Activated T-cell treated with anti-CD3 and anti-CD28 coated beads, Interleukin-2, amount 50 U/mL, for 48 hours (primary cell): ENCODE measurements around the gene CCND2.

Source experiments
- DNase-seq, 2 experiments: peaks; one replicate each; pipeline ENCODE4 v3.0.0-alpha.2; 2020

The CCND2 gene

DNA sequence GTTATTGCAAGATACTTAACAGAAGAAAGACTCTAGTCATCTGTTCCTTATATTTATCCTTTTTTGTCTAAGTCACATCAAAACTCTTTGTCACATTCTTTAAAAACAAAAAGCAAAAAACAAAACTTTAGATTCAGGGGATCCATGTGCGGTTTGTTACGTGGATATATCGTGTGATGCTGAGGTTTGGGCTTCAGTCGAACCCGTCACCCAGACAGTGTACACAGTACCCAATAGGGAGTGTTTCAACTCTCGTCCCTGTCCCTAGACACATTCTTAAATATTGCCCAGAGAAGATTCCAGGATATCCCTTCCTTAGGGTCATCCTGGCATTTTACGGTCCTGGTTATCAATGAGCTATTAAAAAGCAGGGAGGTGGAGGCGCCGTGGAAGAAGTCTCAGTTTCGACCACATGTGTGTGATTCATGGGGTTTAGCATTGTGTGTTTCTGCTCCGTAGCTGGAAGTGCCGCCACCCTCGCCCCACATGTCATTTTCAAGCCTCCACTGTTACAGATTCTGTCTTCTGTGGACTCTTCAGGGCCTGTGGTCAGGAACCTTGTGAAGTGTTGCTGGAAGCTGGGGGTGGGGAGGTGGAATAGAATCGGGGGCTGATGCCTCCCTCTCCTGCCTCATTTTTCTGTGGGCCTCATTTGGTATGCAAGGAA, 19.9 kb downstream of the CCND2 start:
- DNase-seq: peak; percentile 67 to 73

DNA sequence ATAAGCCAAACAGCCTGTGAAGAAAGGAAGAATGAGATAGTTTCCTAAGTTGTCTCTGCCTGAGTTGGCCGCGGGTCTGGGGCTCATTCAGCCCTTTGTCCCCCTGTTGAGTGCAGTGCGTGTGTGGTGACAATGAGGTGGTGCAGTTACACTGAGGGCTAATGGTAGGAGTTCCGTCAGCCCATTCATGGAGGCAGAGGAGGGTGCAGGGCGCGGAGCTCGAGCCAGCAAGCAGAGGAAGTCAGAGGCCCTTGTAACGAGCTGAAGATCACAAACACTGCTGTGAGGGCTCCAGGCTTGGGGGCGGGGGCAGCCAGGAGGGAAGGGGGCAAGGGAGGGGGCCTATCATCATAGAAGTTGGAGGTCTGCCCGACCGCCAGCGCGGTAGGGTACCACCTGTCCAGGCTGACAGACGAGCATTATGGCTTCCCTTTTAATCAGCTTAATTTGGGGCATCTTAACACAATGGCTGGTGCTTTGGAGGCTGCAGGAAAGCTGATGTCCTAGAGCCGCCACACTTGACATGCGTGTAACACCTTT, 20.5 kb downstream of the CCND2 start:
- no peak for DNase-seq

DNA sequence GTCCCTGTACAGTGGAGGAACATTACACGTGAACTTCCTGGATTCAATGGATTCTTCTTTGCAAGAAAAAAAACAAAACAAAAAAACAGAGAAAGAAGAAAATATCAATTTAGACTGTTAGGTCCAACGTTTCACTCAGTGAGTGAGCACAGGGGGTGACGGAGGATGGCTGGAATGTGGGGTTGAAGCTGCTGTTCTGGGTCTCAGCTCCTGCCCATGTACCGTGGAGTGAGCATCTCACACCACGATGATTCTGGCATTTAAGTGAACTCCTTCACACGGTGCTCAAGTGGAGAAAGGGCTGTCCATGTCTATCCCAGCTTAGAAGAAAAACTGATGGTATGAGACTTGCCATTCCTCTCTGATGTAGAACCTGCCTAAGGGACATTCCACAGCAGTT, 23.2 kb downstream of the CCND2 start:
- DNase-seq: no peak

DNA sequence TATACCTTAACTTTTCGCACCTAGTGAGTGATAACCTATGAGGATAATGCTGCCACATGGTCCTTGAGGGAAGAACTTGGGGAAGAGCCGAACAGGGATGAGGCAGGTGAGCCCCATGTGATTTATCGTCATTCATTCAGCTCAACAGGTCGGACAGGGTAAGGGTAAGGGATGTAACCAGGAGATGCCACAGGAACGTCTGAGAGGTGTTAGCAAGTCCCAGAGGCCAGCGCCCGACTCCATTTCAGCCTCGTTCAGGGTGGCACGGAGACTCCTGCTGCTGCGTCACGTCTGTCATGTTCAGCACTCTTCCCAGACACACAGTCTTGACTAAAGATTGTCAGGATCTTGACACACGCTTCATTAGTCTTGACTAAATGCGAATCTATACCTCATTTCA, 24.1 kb downstream of the CCND2 start:
- DNase-seq: no peak

DNA sequence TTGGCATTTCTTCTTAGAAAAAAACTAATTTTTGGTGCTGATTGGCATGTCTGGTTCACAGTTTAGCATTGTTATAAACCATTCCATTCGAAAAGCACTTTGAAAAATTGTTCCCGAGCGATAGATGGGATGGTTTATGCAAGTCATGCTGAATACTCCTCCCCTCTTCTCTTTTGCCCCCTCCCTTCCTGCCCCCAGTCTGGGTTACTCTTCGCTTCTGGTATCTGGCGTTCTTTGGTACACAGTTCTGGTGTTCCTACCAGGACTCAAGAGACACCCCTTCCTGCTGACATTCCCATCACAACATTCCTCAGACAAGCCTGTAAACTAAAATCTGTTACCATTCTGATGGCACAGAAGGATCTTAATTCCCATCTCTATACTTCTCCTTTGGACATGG, 27.3 kb downstream of the CCND2 start:
- no peak for DNase-seq

DNA sequence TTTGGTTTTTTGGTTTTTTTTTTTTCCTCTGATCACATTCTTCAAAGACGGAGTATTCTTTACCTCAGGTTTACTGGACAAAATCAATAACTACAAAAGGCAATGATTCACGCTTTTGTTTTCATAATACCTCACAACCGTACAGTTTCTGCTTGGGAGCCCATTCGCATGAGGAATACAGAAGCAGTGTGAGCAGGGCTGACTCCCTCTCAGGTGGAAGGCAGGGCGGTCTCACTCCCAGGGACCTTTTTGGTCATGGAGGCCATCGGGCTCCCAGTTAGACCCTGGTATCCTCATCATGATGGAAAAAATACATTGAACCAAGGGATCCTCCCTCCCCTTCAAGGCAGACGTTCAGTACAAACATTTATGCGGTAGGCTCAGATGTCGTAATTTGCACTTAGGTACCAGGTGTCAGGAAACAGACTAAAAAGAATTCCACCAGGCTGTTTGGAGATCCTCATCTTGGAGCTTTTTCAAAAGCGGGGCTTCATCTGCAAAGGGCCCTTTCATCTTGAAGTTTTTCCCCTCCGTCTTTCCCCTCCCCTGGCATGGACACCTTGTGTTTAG, 28.5 kb downstream of the CCND2 start:
- no peak for DNase-seq

DNA sequence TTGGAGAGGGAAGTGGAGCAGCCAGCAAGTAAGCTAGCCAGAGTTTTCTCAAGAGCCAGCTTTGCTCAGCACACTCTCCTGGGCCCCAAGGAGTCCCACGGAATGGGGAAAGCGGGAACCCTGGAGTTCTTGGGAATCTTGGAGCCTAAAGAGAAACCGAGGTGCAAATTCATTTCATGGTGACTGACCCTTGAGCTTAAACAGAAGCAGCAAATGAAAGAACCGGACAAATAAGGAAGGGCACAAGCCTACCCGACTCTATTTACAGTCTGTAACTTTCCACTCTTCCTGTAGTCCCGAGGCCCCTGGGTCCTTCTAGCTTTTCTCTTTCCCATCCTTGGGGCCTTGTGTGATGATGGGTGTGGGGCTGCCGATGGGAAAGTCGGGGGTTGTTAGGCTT, 29.3 kb downstream of the CCND2 start:
- DNase-seq: no peak

DNA sequence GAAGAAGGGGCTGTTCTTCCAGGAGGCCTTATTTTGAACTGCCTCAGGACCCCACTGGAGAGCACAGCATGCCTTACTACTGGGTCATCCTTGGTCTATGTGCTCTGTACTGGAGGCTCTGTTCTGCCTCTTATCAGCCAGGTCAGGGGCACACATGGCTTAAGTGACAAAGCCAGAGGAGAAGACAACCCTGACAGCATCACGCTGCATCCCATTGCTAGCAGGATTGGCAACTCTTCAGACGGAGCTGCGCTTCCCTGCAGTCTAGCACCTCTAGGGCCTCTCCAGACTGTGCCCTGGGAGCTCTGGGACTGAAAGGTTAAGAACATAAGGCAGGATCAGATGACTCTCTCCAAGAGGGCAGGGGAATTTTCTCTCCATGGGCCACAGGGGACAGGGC, 30.2 kb downstream of the CCND2 start:
- no peak for DNase-seq

DNA sequence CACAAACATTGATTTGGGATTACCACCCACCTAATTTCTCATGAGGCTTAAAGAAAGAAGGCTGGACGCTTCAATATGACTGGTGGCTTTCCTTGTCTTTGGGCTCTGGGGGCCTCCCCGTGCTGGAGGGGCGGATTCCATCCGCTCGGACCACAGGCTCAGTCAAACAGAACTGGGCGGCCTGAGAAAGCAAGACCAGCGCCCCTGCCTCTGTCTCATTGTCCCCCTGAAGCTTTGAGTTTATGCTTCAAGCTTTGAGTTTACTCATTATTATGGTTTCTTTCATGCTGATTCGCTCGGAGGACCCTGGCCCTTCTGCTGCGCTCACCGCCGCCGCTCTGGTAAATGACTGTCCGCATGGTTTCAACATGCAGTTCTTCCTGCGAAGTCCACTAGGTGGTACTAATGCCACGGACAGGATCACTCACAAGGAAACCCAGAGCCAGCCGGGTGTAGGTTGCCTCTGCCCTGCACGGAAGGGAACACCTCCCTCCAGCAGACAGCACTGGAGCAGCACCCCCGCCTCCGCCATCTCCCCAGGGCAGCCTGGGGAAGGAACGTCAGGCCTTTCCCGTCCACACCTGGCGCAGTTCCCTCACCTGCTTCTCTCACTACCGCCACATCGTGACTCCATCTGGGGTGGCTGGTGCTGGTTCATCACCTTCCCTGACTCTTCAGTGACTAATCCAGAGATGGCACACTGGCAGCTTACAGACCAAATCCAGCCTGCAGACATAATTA, 34.2 kb downstream of the CCND2 start:
- DNase-seq: no peak

DNA sequence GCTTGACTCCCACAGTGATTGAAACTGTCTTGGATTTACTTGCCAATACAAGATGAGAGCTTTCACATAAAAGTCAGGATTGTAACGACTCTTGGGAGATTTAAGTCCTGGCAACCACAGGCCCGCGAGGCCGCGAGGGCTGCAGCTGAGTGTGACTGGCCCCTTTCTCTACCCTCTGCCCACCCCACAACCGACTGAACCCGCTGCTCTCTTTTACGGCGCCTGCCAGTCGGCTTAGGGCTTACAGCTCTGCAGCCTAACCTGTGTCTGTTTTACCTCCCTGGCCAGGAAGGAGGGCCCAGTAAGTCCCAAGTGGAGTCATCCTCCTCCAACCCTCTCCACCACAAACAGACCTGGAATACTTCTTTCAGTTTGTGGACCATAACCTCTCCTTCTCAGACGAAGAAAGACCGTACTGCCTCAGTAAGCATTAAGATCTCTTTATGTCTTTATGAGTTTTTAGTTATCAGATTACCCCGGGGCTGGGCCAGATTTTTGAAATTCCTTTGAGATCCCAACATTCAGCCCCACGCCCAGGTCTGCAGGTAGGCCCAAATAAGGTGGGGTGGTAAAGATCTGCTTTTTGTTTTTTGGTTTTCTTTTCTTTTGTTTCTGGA, 34.9 kb downstream of the CCND2 start:
- no peak for DNase-seq

DNA sequence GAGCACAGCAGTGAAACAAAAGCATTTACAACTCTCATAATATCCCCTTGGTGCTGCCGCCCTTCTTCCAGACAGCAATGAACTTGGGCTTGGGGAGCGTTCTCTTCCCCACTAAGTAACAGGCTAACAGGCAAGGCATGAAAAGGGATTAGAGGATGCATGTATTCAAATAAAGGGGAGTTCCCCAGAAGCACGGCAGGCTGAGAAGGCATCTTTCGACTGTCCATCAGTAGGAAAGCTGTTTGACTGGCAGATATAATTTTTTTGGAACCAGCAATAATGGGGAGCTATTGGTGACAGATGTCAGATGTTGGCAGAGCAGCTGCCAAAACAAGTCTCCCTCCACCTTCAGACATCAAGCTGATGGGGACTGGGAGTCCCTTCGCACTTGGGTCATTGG, 38.2 kb downstream of the CCND2 start:
- no peak for DNase-seq

DNA sequence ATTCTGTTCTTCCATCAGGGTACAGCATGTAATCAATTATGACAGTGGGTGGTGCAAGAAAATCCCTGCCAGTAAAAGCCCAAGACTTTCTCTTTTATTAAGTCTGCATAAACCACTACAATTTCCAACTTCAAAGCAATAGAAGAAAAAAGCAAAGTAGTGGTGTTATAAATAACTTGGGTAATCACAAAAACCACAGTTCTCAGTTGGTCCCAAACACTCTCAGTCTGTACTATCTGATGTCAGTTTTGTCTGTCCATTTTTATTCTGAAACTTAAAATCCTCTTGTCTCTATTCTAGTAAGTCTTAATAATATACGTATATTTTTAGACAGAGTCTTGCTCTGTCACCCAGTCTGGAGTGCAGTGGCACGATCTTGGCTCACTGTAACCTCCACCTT, 38.7 kb downstream of the CCND2 start:
- no peak for DNase-seq

DNA sequence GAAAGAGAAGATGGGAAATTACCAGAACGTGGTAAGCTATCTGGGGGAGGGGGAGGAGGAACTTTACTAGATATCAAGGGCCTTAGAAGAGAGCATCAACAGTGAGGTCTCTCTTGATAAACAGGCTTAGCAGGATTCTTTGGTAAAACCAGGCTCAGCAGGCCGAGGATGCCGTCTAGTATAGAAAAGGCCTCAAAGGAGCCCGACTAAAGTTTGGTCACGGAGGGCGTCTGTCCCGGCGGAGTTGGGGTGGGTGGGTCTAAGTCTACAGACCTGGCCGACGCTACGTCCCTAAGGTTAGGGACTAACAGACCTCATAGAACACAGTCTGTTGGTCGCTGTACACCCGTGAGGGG, 46.9 kb downstream of the CCND2 start:
- no peak for DNase-seq

DNA sequence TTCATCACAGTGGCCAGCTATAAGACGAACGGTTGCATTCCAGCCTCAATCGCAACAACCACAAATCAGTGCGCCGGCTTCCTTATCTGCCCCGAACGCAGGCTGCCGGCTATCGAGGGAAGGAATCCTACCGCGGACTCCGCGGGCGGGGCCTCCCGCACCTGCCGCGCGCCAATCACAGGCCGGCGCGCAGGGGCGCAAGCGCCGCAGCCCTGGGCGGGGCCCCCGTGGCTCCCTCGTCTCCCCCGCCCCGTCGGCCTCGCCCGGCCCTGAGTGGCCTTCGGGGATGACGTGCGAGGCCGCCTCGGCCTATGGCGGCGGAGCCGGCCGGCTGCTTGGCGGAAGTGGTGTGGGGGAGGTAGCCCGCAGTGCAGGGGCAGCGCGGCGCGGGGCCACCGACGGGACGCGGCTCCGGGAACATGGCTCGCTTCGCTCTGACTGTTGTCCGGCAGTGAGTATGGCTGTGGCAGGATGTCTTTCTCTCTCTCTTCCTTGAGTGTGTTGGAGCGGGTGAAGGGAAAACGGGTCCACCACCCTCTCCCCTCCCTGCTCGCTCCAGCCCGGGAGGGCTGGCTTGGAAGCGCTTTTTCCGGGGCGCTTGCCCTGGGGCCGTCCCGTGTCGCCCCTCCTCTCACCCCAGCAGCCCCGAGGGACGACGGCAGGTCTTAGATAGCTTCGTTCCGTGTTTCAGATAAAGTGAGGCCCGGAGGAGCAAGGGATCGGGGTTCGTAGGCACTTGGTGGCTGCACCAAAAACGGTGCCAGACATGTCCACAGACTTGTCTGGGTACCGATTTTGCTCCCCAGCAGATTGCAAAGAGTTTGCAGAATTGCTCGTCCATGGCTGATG, 47.5 kb downstream of the CCND2 start, which contains the start of gene TIGAR:
TIGAR (plus strand) TSS at position 361 of the 849 bp plus-strand sequence; CDS start at position 420, 59 bp downstream.
- DNase-seq: peak; percentile 89 to 94

DNA sequence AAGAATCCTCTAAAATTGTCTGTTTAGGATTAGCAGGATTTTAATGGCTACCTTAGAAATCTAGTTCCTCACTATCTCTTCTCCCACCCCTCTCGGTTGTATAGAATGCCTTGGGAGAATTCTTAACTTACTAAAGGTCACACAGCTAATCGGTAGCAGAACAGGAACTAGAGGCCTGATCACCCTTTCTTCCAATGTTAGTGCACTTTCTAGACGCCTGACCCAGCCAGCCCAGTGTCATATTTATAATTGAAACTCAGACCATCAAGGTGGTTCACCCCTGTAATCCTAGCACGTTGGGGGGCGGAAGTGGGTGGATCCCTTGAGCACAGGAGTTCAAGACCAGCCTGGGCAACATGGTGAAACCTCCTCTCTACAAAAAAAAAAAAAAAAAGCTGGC, 49.2 kb downstream of the CCND2 start:
- no peak for DNase-seq
